ENCODE measurements around the gene RGS14.

The RGS14 gene

DNA sequence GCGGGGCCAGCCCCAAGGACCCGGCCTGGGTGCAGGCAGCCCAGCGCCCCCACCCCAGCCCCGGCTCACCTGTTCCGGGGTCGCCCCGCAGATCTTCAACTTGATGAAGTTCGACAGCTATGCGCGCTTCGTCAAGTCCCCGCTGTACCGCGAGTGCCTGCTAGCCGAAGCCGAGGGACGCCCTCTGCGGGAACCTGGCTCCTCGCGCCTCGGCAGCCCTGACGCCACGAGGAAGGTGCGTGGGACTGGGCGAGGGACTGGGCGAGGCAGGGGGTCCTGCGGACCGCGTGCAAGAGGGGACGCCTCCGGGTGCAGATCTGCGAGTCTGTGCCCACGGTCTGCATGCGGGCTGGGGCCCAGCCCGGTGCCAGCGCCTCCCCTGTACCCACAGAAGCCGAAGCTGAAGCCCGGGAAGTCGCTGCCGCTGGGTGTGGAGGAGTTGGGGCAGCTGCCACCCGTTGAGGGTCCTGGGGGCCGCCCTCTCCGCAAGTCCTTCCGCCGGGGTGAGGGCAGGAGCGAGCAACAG is 9.7 kb downstream of the RGS14 start:
- H3K4me3 ChIP-seq (ENCODE audit: low read depth, low read length): peak overlapping the region; percentile 33
- no peak for TF ChIP-seq CTCF (IDR thresholded peaks at IDR 0.05; ENCODE audit: low read depth, low read length)

- no peak overlapping the region for H3K4me3 ChIP-seq (ENCODE audit: low read depth, low read length)
- no peak for TF ChIP-seq CTCF (IDR thresholded peaks at IDR 0.05; ENCODE audit: low read depth, low read length)
Measured at GRCh38 chr5:177367981-177368868, 10.5 kb downstream of the RGS14 start.

- peak; percentile 57 for TF ChIP-seq CTCF (IDR thresholded peaks at IDR 0.05; ENCODE audit: low read depth, low read length)
- no peak overlapping the region for H3K4me3 ChIP-seq (ENCODE audit: low read depth, low read length)
Measured at GRCh38 chr5:177368869-177369644, 11.3 kb downstream of the RGS14 start.

GRCh38 chr5:177369645-177370440 is 12.1 kb downstream of the RGS14 start:
- H3K4me3 ChIP-seq (ENCODE audit: low read depth, low read length): no peak overlapping the region
- TF ChIP-seq CTCF (IDR thresholded peaks at IDR 0.05; ENCODE audit: low read depth, low read length): no peak

DNA sequence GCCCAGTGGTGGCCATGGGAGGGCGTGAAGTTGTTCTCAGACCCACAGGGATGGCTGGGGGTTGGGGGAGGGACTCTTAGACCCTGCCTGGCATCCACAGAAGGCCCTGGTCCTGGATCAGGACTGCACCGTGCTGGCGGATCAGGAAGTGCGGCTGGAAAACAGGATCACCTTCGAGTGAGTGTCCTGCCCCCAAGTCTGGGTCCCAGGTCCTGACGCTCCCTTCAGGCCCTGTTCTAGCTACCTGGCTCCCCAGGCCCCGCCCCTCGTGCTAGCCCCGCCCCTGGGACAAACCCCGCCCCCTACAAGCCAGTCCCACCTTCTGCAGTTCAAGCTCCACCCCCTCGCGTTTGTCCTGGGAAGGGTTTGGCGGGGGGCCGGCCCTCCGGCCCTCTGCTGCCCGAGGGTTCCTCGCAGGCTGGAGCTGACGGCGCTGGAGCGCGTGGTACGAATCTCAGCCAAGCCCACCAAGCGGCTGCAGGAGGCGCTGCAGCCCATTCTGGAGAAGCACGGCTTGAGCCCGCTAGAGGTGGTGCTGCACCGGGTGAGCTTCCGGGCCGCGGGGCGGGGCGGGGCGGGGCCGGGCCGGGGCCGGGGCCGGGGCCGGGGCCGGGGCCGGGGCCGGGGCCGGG is 12.9 kb downstream of the RGS14 start:
- peak; percentile 41; the same call in 1 of the 2 replicates for TF ChIP-seq CTCF (IDR thresholded peaks at IDR 0.05; ENCODE audit: low read depth, low read length)
- peak overlapping the region; percentile 54 for H3K4me3 ChIP-seq (ENCODE audit: low read depth, low read length)

DNA sequence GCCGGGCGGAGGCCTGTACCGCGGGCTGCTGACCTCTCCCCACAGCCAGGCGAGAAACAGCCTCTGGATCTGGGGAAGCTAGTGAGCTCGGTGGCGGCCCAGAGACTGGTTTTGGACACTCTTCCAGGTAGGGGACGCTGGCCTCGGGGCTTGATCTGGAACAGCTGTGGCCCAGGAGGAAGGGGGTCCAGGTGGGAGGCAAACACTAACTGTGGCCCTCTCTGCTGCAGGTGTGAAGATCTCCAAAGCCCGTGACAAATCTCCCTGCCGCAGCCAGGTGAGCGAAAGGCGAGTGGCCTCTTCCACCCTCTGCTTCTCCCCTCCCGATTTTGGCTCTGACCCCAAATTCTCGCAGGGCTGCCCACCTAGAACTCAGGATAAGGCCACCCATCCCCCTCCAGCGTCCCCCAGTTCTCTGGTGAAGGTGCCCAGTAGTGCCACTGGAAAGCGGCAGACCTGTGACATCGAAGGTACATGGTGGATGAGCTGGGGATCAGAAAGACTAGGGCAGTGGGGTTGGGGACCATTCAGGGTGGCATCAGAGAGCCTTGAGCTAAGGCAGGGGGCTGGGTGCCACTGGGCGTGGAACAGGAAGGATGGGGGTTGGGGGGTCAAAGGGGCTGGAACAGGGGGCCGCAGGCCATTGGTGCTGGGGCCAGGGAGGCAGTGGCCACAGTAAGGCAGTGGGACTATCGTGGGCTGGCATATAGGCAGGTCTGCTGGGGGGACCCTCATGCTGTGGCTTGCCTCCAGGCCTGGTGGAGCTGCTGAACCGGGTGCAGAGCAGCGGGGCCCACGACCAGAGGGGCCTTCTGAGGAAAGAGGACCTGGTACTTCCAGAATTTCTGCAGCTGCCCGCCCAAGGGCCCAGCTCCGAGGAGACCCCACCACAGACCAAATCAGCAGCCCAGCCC is 13.7 kb downstream of the RGS14 start:
- TF ChIP-seq CTCF (IDR thresholded peaks at IDR 0.05; ENCODE audit: low read depth, low read length): no peak
- H3K4me3 ChIP-seq (ENCODE audit: low read depth, low read length): peak overlapping the region; percentile 54
